ENCODE measurements around the gene TBCK.

GRCh38 chr4:106104276-106104675 lies 211.7 kb downstream of the TBCK start:
- TF ChIP-seq TEAD4 (IDR thresholded peaks at IDR 0.05) (no peak), FOXM1 (IDR thresholded peaks at IDR 0.05; ENCODE audit: borderline replicate concordance, low read depth) (no peak)

All from Ishikawa (cell line).